Measurements from ENCODE around the gene DCP2. TPM values are rescaled to one million over a fixed set of nuclear protein-coding genes. Genes with fewer than 3 reads are reported as not detected.

The DCP2 gene
- total RNA-seq, 2 donors from 2014 or later: 12.9 to 38.4 TPM

DNA sequence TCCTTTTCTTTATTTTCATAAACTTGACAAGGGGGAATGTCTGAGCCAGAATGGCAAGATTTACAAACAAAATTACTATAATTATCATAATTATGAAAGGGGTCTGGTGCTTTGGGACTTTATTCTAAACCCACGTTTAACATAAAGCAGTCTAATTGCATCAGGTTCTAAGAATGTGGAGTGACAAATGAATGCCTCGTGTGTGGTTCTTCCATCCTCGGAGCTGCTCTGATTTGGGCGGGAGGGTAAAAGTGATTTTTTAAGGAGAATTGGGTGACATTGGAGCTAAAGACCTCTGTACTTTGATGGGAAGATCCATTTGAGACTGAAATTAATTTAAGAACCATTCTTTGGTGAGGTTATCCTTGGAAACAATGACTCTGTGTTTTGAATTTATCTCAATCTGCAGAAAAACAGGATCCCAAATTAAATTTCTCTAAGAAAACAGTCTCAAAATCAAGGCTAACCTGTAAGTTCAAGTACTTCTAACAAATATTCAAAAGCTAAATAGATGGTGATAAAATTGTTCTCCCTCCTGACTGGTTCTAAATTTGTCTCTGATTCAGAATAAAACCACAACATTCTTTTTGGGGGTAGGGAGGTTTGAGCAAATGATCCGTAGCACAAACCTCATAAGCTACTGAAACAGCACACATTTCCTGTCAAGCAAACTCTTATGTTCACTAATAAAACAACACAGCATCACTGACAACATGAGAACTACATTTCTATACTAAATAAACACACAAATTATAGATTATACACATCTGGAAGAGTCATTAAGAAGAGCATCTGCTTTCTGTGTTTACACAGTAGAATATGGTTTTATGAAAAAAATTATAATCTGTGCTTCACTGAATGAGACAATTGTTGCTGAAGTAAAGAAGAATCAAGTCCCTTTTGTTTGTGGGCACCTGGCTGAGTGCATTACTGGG lies 85.5 kb downstream of the DCP2 start:
- Histone ChIP-seq H3K27ac (no peak overlapping the region), H3K36me3 (no peaks in the 10 kb centered on the region), H3K9me3 (no peaks in the 10 kb centered on the region), H3K4me3 (no peak overlapping the region), H3K27me3 (replicated peaks; ENCODE audit: insufficient read depth) (no peaks in the 10 kb centered on the region), H3K4me1 (ENCODE audit: control insufficient read depth in 1 of 2, low read depth in 2 of 2) (no peaks in the 10 kb centered on the region)
- ATAC-seq (ENCODE audit: insufficient number of reproducible peaks, low FRiP score, low read depth) (no peak), DNase-seq (ENCODE audit: low spot score) (no peak)
- TF ChIP-seq, protein P1, sequence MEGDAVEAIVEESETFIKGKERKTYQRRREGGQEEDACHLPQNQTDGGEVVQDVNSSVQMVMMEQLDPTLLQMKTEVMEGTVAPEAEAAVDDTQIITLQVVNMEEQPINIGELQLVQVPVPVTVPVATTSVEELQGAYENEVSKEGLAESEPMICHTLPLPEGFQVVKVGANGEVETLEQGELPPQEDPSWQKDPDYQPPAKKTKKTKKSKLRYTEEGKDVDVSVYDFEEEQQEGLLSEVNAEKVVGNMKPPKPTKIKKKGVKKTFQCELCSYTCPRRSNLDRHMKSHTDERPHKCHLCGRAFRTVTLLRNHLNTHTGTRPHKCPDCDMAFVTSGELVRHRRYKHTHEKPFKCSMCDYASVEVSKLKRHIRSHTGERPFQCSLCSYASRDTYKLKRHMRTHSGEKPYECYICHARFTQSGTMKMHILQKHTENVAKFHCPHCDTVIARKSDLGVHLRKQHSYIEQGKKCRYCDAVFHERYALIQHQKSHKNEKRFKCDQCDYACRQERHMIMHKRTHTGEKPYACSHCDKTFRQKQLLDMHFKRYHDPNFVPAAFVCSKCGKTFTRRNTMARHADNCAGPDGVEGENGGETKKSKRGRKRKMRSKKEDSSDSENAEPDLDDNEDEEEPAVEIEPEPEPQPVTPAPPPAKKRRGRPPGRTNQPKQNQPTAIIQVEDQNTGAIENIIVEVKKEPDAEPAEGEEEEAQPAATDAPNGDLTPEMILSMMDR (IDR thresholded peaks at IDR 0.05): no peak

DNA sequence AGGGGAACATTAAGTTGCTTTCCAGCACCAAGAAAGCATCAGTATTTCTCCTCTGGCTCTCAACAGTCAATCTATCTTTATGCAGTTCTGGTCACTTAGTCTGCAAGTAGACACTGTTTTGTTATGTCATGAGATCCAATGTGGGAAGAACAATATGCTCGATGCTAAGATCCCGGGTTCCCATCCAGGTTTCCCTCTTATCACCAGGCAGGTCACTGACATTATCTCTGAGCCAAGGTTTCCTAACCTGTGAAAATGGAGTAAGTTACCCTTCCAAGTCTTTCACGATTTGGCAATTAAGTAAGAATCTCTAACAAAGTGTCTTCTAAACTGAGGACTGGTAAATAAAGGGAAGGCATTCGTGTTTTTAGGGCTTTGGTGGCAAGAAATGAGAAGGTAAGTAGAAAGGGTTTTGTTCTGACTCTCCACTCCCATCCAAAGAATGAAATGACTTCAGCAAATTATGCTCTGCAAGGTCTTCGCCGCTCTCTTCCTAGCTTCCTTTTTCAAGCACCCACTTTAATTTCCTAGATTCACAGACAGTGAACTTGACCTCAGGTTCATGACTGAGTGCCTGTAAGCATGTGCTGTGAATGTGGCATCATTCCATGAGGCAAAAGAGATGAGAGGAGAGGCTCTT lies 86.4 kb downstream of the DCP2 start:
- ATAC-seq (ENCODE audit: insufficient number of reproducible peaks, low FRiP score, low read depth): no peak
- H3K27ac ChIP-seq: no peak overlapping the region

DNA sequence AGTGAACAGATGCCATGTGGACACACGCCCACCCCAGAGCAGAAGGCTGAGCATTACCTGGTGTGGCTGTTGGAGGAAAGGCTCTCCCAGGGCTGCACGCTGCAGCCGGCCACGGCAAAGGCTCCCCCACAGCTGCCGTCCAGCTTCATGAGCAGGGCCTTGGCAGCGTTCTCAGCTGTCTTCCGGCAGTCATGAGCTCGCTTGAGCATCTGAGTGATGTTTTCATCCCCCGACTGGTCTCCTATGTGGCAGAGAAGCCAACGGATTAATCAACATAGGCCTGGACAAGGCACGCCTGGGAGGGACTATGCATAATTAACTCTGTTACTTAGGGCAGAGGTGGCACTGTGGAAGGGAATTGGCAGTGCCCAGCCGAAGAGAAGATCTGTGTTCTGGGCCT lies 87.3 kb downstream of the DCP2 start:
- Histone ChIP-seq H3K4me1 (ENCODE audit: control insufficient read depth in 1 of 2, low read depth in 2 of 2) (no peaks in the 10 kb centered on the region), H3K36me3 (peaks cover 3% of the 10 kb centered on the region), H3K27me3 (replicated peaks; ENCODE audit: insufficient read depth) (no peaks in the 10 kb centered on the region), H3K27ac (no peak overlapping the region), H3K9me3 (no peaks in the 10 kb centered on the region), H3K4me3 (no peak overlapping the region)
- DNase-seq (ENCODE audit: low spot score) (no peak), ATAC-seq (ENCODE audit: insufficient number of reproducible peaks, low FRiP score, low read depth) (no peak)
- TF ChIP-seq, protein P1 (IDR thresholded peaks at IDR 0.05): no peak

More for the DNA sequence above, 86.4 kb downstream of the DCP2 start:
- no peak for DNase-seq (ENCODE audit: low spot score)
- H3K4me1 ChIP-seq (ENCODE audit: control insufficient read depth in 1 of 2, low read depth in 2 of 2): no peaks in the 10 kb centered on the region
- no peaks in the 10 kb centered on the region for H3K9me3 ChIP-seq
- no peaks in the 10 kb centered on the region for H3K27me3 ChIP-seq (replicated peaks; ENCODE audit: insufficient read depth)
- no peak overlapping the region for H3K4me3 ChIP-seq
- TF ChIP-seq, protein P1 (IDR thresholded peaks at IDR 0.05): no peak
- peaks cover 3% of the 10 kb centered on the region for H3K36me3 ChIP-seq

DNA sequence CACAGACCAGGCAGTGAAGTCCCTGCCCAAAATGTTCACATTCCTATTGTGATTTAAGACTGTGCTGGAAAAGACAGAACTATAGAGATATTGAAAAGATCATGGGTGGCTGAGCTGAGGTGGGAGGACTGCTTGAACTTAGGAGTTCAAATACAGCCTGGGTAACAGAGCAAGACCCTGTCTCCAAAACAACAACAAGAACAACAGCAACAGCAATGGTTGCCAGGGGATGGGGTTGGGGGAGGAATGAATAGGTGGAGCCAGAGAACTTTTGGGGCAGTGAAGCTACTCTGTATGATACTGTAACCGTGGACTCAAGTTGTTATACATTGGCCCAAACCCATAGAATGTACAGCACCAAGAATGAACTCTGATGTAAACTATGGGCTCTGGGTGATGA lies 88.2 kb downstream of the DCP2 start:
- DNase-seq (ENCODE audit: low spot score): no peak
- Histone ChIP-seq H3K9me3 (no peaks in the 10 kb centered on the region), H3K27ac (no peak overlapping the region), H3K36me3 (peaks cover 3% of the 10 kb centered on the region), H3K27me3 (replicated peaks; ENCODE audit: insufficient read depth) (no peaks in the 10 kb centered on the region), H3K4me3 (no peak overlapping the region), H3K4me1 (ENCODE audit: control insufficient read depth in 1 of 2, low read depth in 2 of 2) (no peaks in the 10 kb centered on the region)
- ATAC-seq (ENCODE audit: insufficient number of reproducible peaks, low FRiP score, low read depth): no peak
- TF ChIP-seq, protein P1 (IDR thresholded peaks at IDR 0.05): no peak

DNA sequence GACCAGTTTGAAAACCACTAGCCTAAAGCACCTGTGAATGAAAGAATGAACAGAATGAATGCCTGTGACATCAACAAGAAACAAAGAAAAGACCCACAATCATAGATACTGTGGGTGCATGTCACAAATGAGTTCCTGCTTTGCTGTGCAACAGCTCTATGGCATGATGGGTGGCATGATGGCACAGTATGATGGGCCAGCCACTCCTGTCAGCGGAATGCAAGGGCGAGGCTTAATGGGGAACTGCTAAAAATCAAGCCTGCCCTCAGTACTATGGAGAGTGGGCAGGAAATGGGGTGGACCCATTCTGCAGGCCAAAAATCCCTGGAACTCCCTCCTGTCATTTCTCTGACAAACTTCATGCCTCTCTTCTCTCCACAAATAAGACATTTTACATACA lies 89.0 kb downstream of the DCP2 start:
- Histone ChIP-seq H3K27ac (no peak overlapping the region), H3K36me3 (peaks cover 3% of the 10 kb centered on the region), H3K9me3 (no peaks in the 10 kb centered on the region), H3K27me3 (replicated peaks; ENCODE audit: insufficient read depth) (no peaks in the 10 kb centered on the region), H3K4me1 (ENCODE audit: control insufficient read depth in 1 of 2, low read depth in 2 of 2) (no peaks in the 10 kb centered on the region), H3K4me3 (no peak overlapping the region)
- TF ChIP-seq, protein P1 (IDR thresholded peaks at IDR 0.05): no peak
- ATAC-seq (ENCODE audit: insufficient number of reproducible peaks, low FRiP score, low read depth): no peak
- no peak for DNase-seq (ENCODE audit: low spot score)
